Measurements from ENCODE around the gene NLRC5.
"Not testable (repeated sequence)": the region's sequence is repeated elsewhere in the genome, so short reads cannot be mapped to it uniquely, and the experiment has no call there.

The NLRC5 gene

DNA sequence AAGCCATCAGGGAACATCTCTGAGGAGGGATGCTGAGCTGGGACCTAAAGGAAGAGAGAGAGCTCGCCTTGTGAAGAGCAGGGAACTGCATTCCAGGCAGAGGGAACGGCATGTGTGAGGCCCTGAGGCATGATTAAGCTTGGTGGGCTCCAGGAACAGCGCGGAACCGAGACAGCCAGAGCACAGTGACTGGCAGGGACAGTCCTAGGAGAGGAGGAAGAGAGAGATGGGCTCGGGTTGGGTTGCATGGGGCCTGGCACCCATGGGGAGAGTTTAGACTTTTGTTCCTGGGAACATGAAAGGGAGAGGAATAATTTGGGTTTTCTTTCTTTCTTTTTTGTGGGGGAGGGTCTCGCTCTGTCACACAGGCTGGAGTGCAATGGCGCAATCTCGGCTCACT, 63.8 kb downstream of the NLRC5 start:
- no peak for DNase-seq

DNA sequence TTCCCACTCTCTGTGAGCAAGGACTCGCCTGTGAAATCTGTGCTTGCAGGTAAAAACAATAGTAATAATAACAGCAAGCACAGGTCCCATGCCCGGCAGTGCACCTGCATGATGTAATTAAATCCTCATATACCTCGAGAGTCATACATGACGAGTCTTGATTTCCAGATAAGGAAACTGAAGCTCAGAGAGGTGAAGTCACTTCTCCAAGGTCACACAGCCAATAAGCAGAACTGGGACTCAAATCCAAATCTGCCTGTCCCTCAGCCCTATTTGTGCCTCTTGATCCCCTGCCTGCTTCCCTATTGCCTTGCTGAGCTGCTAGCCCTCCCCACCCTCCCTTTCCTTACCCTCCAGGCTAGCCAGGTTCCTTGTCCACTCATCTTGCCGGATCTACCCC, 65.0 kb downstream of the NLRC5 start:
- no peak for DNase-seq

DNA sequence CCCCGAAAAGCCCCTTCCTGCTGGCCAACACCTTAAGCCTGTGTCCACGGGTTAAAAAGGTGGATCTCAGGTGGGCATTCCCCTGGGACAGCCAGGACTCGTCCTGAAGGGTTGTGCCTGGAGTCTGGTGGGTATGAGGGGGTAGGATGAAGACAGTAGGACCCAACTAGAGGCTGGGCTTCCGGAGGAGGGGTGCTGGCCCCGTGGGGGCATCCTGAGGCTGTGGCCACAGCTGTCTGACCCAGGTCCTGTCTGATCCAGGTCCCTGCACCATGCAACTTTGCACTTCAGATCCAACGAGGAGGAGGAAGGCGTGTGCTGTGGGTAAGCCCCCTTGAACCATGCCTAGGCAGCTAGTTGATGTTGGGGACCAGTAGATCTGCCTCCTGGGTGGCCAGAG, 65.4 kb downstream of the NLRC5 start:
- DNase-seq, result no peak

DNA sequence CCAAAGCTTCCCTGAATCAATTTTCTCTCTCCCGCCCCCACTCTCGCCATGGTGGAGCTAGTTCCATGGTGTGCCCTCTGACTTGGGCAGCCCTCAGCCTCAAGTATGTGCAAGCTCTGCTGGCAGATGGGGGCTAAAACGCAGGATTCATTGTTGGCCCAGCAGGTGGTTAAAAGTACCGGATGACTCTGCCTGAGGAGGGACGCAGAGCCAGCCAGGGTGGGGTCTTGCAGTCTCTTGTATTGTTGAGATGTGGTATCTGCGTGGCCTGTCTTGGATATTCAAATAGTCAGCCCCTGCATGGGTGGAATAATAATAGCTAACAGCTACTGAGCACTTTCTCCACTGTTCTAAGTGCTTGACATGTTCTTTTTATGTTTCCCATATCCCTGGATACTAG, 66.3 kb downstream of the NLRC5 start:
- no peak for DNase-seq

DNA sequence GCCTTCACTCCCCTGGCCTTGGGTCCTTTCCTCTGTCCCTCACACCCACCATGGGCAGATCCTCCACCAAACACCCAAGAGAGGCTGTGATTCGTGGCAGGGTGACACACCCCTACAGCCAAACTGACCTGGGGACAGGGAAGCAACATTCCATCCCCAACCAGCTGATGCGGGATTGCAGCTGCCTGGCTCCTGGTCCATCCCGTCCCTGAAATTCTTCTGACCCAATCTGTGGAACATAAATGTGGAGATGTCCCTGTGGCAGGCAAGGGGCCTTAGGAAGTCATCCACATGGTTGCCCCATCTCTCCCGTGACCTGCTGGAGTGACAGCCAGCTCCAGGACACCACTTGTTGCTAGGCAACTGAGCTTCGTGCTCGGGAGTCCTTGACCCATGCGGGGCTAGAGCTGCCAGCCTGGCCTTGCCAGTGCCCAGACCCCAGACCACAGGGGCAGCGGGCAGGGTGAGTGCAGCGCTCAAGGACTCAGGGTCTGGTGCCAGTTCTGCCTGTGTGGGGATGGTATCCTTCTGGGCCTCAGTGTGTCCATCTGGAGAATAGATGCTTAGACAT, 69.0 kb downstream of the NLRC5 start:
- no peak for DNase-seq

DNA sequence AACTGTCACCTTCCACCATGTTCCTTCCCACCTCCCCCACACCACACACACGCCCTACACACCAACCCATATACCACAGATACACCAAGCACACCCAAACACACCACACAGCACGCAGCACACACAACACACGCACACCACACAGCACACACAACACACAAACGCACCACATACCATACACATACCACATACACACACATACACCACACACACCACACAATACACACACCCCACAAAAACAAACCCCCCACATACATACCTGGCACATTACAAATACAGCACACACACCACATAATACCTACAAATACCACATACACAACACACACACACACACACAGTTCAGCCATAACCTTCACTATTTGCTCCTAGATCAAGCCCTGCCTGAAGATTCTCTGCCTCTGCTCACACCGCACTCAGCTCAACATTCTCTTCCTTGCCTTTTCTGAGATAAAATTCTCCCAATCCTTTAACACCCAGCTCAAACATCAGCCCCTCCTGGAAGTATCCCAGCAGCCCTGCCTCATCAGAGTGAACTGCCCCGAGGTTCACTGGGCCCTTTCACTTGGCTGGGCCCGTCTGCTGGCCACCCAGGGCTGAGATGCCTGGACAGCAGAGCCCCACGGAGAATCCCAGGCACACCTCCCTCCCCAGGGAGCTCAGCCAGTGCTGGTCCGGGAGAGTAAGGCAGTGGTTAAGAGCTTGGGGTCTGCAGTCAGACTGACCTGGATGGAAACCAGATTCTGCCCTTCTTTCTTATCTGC, 71.1 kb downstream of the NLRC5 start:
- no peak for DNase-seq

DNA sequence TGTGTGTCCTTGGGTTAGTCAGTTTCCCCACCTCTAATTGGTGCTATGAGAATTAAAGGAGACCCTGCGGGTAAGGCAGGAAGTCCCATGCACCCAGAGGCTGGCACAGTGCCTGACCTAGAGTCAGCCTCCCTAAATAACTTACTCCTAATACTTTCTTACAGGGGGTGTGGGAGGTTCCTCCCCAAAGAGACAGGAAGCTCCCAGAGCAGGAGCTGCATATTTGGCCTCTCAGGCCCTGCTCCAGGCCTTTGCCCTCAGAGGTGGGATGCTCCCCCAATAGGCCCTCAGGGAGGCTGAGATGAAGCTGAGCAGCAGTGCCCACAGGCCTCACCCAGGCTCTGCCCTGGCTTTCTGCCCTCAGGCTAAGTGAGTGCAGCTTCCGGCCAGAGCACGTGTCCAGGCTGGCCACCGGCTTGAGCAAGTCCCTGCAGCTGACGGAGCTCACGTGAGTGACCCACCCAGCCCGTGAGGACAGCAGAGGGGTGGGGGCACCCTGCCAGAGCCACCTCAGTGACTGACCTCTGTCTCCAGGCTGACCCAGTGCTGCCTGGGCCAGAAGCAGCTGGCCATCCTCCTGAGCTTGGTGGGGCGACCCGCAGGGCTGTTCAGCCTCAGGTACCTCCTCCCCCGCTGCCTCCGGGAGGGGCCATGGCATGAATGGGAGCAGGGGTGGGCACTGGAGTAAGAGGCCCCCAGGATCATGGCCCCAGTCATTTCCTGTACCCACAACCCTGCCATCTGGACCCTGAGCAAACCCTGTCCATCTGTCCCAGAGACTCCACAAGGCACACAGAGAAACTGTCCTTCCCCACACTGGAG, 71.9 kb downstream of the NLRC5 start:
- no peak for DNase-seq

DNA sequence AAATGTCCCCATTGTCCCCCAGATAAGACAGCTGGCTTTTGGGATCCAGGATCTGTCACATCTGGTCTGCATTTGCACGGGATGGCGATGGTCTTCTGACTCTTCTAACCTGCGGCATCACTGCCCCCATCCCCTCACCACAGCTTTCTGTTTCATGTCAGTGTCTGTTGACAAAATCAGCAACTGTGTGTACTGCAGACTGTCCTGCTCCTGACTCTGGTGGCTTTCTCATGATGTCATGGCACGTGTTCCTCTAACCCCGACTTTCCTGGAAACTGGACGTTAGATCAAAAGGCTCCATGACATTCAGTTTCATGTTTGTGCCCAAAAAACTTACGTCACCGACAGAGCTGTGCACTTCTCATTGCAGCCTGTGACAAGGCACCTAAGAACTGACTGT, 73.0 kb downstream of the NLRC5 start:
- no peak for DNase-seq

DNA sequence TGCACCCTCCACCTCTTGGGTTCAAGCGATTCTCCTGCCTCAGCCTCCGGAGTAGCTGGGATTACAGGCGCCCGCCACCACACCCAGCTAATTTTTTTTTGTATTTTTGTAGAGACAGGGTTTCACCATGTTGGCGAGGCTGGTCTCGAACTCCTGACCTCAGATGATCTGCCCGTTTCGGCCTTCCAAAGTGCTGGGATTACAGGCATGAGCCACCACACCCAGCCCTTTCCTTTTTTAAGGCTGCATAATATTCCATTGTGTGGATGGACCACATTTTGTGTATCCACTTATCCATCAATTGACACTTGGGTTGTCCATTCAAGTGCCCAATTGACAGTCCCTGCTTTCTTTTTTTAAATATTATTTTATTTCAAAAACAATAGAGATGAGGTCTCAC, 73.8 kb downstream of the NLRC5 start:
- DNase-seq, result not testable (repeated sequence)

DNA sequence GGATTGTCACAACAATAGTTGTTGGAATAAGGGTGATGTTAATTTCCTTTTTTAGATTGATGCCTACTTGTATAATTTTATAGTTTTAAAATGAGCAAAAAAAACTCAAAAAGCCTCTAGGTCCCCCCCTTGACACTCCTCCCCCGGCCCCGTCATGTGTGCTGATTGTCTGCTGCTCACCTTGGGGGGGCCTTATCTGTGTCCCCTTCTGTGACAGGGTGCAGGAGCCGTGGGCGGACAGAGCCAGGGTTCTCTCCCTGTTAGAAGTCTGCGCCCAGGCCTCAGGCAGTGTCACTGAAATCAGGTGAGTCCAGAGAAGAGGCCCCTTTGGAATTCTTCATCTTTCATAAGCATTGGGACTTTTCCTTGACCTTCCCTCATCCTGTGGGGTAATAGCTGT, 75.6 kb downstream of the NLRC5 start:
- DNase-seq, result no peak

DNA sequence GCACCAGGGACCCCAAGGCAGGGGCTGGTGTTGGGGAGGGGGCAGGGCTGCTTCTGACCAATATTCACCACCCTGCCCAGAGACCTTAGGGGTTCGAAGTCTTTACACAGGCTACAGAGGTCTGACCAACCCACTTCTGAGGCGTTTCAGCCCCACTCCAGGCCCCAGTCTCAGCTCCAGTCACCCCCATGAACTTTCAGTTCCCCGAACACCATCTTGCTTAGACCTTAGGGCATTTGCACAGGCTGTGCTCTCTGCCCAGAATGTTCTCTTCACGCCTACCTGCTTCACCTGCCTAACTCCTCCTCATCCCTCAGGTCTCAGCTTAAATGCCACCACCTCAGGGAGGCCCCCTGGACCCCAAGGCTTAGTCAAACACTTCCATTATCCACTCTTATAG, 77.3 kb downstream of the NLRC5 start:
- no peak for DNase-seq

DNA sequence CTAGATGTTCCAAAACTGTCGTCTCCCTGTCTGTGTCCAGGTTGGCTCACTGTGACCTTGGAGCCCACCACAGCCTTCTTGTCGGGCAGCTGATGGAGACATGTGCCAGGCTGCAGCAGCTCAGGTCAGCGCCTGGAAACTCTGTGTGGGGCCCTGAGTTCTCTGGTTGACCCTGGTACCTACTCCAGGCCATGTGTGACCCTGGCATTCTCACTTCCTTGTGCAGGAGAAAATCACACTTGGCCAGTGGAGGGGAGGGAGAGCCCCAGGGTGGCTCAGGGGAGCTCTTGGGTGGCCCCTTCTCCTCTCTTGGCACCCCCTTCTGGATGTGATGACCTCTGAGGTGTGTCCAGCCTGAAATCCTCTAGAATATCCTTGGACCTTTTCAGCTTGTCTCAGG, 78.0 kb downstream of the NLRC5 start:
- no peak for DNase-seq

DNA sequence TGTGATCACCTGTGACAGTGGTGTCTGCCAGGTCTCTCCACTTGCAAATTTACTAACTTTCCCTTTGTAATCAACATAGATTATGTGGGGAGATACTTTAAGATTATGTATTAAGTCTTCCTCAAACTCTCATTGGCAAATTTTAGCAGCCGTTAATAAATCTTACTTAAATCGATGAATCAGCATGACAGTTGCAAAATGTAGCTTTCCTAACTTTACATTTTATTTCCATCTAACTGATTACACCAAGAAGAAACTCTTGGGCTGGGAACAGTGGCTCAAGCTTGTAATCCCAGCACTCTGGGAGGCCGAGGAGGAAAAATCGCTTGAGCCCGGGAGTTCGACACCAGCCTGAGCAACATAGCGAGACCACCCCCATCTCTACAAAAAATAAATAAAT, 79.7 kb downstream of the NLRC5 start:
- DNase-seq, result no peak

DNA sequence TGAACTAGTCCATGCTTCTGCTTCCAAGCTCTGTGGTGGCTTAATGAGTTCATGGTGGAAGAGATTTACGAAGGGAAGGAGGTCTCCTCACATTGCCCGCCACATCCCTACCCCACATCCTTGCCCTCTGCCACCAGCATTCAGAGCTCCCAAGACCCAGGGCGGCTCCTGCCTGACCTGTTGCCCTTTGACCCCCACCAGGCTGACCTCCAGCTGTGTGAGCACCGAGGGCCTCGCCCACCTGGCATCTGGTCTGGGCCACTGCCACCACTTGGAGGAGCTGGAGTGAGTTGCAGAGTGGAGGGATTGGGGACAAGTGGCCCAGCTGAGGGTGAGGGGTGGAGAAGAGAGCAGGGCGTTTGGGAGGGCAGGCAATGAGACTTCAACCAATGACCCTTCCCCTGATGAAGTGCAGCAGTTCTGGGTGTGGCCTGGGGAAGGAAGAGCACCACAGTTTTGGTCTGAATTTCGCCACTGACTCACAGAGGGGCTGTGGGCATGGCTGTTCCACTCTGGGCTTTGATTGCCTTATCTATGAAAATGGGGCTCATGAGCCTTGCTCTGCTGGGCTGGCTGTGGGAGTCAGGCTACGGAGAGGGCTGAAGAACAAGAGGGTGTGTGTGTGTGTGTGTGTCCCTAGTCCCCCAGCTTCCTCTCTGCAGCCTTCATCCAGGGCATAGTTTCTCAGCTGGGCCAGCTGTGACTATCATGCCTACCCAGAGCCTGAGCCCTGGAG, 80.4 kb downstream of the NLRC5 start:
- DNase-seq, result no peak

DNA sequence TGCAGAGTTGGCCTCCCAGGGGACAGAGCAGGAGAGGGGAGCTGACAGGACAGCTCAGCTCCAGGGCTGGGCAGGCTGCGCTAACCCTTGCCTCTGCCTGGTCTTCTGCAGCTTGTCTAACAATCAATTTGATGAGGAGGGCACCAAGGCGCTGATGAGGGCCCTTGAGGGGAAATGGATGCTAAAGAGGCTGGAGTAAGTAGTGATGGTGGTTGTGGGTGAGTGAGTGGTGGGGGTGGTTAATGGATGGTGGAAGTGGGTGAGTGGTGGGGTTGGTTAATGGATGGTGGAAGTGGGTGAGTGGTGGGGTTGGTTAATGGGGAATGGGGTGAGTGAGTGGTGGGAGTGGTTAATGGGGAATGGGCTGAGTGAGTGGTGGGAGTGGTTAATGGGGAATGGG, 81.1 kb downstream of the NLRC5 start:
- no peak for DNase-seq

DNA sequence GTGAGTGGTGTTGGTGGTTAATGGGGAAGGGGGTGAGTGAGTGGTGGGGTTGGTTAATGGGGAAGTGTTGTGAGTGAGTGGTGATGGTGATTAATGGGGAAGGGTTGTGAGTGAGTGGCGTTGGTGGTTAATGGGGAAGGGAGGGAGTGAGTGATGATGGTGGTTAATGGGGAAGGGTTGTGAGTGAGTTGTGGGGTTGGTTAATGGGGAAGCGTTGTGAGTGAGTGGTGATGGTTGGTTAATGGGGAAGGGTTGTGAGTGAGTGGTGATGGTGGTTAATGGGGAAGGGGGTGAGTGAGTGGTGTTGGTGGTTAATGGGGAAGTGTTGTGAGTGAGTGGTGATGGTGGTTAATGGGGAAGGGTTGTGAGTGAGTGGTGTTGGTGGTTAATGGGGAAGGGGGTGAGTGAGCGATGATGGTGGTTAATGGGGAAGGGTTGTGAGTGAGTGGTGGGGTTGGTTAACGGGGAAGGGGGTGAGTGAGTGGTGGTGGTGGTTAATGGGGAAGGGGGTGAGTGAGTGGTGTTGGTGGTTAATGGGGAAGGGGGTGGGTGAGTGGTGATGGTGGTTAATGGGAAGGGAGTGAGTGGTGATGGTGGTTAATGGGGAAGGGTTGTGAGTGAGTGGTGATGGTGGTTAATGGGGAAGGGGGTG, 81.8 kb downstream of the NLRC5 start:
- not testable (repeated sequence) for DNase-seq

DNA sequence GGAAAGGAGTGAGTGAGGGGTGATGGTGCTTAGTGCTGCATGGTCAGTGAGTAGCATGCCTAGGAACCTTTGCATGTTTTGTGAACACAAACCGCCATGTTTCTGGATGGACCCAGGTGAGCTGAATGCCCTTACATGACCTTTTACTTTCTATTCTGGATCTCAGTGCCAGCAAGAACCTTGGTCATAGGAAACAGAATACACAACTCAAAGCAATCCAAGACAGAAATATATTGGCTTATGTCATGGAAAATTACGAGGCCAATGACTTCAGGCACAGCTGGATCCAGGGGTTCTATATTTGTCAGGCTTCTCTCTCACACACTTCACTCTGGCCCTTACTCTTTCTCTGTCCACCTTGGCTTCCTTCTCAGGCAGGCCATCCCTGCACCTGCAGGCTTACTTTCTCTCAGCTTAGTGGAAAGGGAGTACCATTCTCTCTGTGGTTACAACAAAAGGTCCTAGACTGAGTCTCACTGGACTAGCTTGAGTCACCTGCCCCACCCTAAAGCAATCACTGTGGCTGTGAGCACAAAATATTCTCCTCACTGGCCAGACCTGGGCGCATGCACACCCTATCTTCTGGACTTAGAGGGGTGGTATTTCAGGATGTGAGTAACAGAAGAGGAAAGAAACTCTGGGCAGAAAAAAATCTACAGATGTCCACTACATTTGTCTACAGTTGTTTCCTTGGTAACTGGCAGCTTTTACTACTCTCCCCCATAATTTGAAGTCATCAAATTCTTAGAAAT, 82.7 kb downstream of the NLRC5 start:
- no peak for DNase-seq

DNA sequence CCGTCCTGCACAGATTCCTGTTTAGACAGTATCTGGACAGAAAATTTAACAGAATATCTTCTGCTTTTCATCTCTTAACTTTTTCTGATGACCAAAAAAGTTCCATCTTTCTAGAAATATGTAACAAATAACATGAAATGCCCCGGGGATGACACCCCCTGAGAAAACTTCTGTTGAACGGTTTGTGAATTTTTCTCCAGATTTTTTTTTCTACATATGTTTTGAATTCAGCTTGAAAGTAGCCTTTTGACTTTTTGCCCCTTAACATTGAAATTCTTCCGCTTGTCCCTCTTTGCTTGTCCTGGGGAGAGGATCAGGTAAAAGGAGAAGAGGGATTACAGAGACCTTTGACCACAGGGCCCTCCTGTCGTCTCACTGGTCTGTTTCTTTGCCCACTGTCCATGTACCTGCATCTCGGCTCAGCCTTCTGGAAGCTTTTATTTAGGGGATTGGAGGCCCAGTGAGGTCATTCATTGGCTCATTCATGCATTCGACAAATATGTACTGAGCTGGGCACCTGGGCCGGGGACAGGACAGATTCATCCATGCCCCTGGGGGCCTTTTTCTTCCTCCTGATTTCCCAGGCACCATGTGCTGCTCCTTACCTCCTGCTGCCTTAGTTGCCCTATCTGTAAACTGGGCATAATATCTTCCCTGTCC, 83.4 kb downstream of the NLRC5 start:
- no peak for DNase-seq

DNA sequence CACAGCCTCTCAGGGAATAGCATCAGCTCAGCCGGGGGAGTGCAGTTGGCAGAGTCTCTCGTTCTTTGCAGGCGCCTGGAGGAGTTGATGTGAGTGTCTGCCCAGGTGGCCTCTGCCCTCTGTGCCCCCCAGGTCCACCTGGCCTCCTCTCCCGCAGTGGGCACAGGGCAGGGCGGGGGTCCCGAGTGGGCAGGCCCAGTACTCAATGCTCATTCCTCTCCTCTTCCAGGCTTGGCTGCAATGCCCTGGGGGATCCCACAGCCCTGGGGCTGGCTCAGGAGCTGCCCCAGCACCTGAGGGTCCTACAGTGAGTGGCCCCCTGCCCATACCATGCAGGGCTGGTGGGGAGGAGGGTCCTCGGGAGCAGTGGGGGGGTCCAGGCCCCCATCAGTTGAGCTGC, 88.4 kb downstream of the NLRC5 start:
- no peak for DNase-seq

DNA sequence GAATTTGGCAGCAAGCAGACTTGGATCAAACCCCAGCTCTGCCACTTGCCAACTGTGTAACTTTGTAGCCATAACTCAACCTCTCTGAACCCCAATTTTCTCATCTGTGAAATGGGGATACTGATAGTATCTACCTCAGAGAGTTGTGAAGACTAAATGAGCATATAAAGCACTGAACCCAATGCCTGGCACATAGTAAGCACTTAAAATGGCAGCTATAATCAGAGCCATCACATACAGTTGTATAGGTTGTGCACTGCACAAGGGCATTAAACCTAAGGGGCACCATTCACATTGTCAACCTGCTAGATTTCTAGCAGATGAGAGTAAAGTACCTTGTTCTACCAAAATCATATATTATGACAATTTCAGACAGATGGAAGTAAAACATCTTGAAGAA, 92.4 kb downstream of the NLRC5 start:
- no peak for DNase-seq

DNA sequence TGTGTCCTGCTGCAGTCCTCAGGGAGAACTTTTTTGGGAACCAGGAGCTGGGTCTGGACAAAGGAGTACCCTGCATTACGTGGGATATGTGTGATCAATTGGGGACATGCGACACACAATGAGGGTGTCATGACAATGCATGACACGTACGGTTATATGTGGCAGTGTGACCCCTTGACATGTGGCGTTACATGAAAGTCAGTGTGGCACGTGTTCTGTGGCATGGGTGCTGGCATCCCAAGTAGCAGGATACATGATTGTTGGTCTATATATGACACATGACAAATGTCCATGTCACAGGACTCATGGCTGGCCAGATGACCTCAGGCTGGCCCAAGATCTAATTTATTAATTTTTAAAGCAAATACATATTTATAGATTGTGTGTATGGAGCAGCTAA, 93.3 kb downstream of the NLRC5 start:
- no peak for DNase-seq
